ENCODE measurements around the gene TRPC1. TPM values are rescaled to one million over a fixed set of nuclear protein-coding genes. Genes with fewer than 3 reads are reported as not detected.
A peak's percentile ranks its signal among the peaks of the same experiment; 100 is the strongest.

Gene TRPC1
- total RNA-seq, 3 donors from 2014 or later: 0.54 to 1.4 (median 0.68) TPM

GRCh38 chr3:142785996-142786395, 62.2 kb downstream of the TRPC1 start:
- H3K4me3 Mint-ChIP-seq: no peak overlapping the region
- DNase-seq (no peak), ATAC-seq (no peak)
- no peaks in the 10 kb centered on the region for H3K9me3 Mint-ChIP-seq
- no peaks in the 10 kb centered on the region for H3K4me1 Mint-ChIP-seq (ENCODE audit: low read depth)
- H3K36me3 Mint-ChIP-seq (ENCODE audit: insufficient read depth): peaks cover 6% of the 10 kb centered on the region
- H3K27me3 Mint-ChIP-seq (ENCODE audit: low read depth): no peaks in the 10 kb centered on the region

- no peak overlapping the region for H3K4me3 Mint-ChIP-seq
- no peaks in the 10 kb centered on the region for H3K9me3 Mint-ChIP-seq
- no peak for DNase-seq
- no peak for ATAC-seq
- H3K36me3 Mint-ChIP-seq (ENCODE audit: insufficient read depth): peaks cover 6% of the 10 kb centered on the region
- no peaks in the 10 kb centered on the region for H3K4me1 Mint-ChIP-seq (ENCODE audit: low read depth)
- H3K27me3 Mint-ChIP-seq (ENCODE audit: low read depth): no peaks in the 10 kb centered on the region
These were observed 63.9 kb downstream of the TRPC1 start for GRCh38 chr3:142787719-142788118.

DNA sequence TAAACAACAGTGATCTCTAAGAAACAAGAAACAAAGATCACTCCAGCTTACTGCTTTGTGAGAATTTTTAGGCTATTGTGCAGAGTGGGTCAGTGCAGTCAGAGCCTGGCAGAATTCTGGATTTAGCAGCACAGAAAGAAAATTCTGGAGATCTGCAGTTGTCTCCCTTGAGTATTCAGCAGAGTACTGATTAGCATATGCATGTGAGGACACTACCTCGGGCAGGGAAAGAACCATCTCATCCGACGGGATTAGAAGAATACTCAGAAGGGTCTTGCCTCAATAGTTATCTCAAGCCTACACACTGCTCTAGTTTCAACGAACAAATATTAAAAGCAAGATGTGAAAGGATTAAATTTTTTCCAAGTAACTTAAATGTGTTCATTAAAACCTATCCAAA, 70.7 kb downstream of the TRPC1 start:
- Mint-ChIP-seq H3K27me3 (ENCODE audit: low read depth) (no peaks in the 10 kb centered on the region), H3K4me1 (ENCODE audit: low read depth) (no peaks in the 10 kb centered on the region), H3K4me3 (no peak overlapping the region), H3K9me3 (no peaks in the 10 kb centered on the region), H3K36me3 (ENCODE audit: insufficient read depth) (no peaks in the 10 kb centered on the region)
- DNase-seq (no peak), ATAC-seq (no peak)

GRCh38 chr3:142795332-142795731, 71.5 kb downstream of the TRPC1 start:
- DNase-seq: no peak
- Mint-ChIP-seq H3K4me3 (no peak overlapping the region), H3K4me1 (ENCODE audit: low read depth) (no peaks in the 10 kb centered on the region), H3K9me3 (no peaks in the 10 kb centered on the region), H3K36me3 (ENCODE audit: insufficient read depth) (no peaks in the 10 kb centered on the region), H3K27me3 (ENCODE audit: low read depth) (no peaks in the 10 kb centered on the region)
- ATAC-seq: no peak

DNA sequence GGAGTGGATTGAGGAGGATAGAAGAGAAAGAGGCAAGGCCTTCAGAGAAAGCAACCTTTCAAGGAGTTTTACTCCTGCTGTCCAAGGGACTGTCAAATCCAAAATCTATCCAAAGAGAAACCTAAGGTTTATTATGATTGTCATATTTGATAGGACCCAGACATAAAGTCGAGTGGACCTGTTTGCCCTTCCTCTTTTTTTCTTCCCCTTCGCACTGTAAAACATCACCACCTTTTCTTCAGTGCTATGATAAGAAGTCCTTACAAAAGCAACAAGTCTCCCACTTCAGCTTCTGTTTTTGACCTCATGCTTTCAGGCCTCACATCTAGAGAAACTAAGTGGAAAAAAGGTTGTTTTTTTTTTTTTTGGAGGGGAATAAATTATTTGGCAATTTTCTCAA, 73.0 kb downstream of the TRPC1 start:
- Mint-ChIP-seq H3K36me3 (ENCODE audit: insufficient read depth) (no peaks in the 10 kb centered on the region), H3K9me3 (no peaks in the 10 kb centered on the region), H3K4me3 (no peak overlapping the region), H3K4me1 (ENCODE audit: low read depth) (no peaks in the 10 kb centered on the region), H3K27me3 (ENCODE audit: low read depth) (no peaks in the 10 kb centered on the region)
- DNase-seq (no peak), ATAC-seq (no peak)

DNA sequence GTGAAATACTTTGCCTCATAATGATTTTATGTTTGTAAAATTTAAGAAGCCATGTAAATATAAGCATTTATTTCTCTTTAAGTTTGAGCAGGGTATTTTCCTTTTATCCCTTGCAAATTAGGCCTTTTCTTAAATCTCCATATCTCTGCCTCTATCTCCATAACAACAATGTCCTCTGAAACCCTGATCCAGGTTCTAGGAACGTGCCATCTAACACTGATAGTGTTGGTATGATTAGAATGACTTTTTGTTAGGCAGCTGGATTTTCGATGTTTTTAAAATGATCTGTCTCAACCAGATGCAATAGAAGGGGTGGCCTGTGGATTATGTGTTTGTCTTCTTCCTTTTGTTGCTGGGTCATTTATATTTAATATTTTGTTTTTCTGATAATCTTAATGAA, 77.9 kb downstream of the TRPC1 start:
- DNase-seq (no peak), ATAC-seq (no peak)
- peaks cover 2% of the 10 kb centered on the region for H3K36me3 Mint-ChIP-seq (ENCODE audit: insufficient read depth)
- H3K27me3 Mint-ChIP-seq (ENCODE audit: low read depth): no peaks in the 10 kb centered on the region
- H3K4me1 Mint-ChIP-seq (ENCODE audit: low read depth): no peaks in the 10 kb centered on the region
- H3K9me3 Mint-ChIP-seq: no peaks in the 10 kb centered on the region
- H3K4me3 Mint-ChIP-seq: no peak overlapping the region

GRCh38 chr3:142802891-142803290, 79.1 kb downstream of the TRPC1 start:
- Mint-ChIP-seq H3K9me3 (no peaks in the 10 kb centered on the region), H3K36me3 (ENCODE audit: insufficient read depth) (peaks cover 2% of the 10 kb centered on the region), H3K27me3 (ENCODE audit: low read depth) (no peaks in the 10 kb centered on the region), H3K4me1 (ENCODE audit: low read depth) (no peaks in the 10 kb centered on the region), H3K4me3 (no peak overlapping the region)
- ATAC-seq: no peak
- DNase-seq: no peak

DNA sequence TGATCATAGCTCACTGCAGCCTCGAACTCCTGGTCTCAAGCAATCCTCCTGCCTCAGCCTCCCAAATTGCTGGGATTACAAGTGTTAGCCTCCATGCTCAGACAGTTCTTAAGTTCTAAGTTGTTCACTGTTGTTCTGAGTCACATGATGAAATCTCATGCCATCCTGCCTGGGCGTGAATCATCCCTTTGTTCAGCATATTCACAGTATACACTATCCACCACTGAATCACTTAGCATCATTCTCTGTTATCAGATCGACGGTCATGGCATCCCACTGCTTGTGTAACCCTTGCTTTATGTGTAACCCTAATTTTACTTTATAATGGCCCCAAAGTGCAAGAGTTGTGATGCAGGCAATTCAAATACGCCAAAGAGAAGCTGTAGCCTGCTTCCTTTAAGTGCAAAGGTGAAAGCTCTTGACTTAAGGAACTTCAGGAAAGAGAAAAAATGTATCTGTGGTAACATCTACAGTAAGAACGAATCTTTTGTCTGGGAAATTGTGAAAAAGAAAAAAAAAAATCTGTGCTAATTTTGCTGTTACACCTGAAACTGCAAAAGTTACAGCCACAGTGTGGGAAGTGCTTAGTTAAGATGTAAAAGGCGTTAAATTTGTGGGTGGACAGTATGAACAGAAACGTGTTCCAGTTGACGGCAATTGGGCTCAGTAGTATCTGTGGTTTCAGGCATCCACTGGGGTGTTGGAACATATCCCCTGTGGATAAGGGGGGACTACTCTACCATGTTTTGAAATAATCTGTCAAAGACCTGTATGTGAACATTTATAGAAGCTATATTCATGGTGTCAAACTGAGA, 84.5 kb downstream of the TRPC1 start:
- Mint-ChIP-seq H3K36me3 (ENCODE audit: insufficient read depth) (no peaks in the 10 kb centered on the region), H3K27me3 (ENCODE audit: low read depth) (peaks cover 3% of the 10 kb centered on the region), H3K4me3 (no peak overlapping the region), H3K4me1 (ENCODE audit: low read depth) (no peaks in the 10 kb centered on the region), H3K9me3 (no peaks in the 10 kb centered on the region)
- ATAC-seq (peak; percentile 58 to 77), DNase-seq (no peak)

- peaks cover 3% of the 10 kb centered on the region for H3K27me3 Mint-ChIP-seq (ENCODE audit: low read depth)
- no peaks in the 10 kb centered on the region for H3K9me3 Mint-ChIP-seq
- ATAC-seq (no peak), DNase-seq (no peak)
- no peaks in the 10 kb centered on the region for H3K4me1 Mint-ChIP-seq (ENCODE audit: low read depth)
- no peaks in the 10 kb centered on the region for H3K36me3 Mint-ChIP-seq (ENCODE audit: insufficient read depth)
- H3K4me3 Mint-ChIP-seq: no peak overlapping the region
These were observed 85.4 kb downstream of the TRPC1 start for GRCh38 chr3:142809259-142809658.

- DNase-seq (no peak), ATAC-seq (no peak)
- no peaks in the 10 kb centered on the region for H3K9me3 Mint-ChIP-seq
- H3K4me1 Mint-ChIP-seq (ENCODE audit: low read depth): no peaks in the 10 kb centered on the region
- H3K36me3 Mint-ChIP-seq (ENCODE audit: insufficient read depth): no peaks in the 10 kb centered on the region
- H3K4me3 Mint-ChIP-seq: no peak overlapping the region
- peaks cover 10% of the 10 kb centered on the region for H3K27me3 Mint-ChIP-seq (ENCODE audit: low read depth)
These were observed 92.0 kb downstream of the TRPC1 start for GRCh38 chr3:142815803-142816202.

- Mint-ChIP-seq H3K9me3 (no peaks in the 10 kb centered on the region), H3K36me3 (ENCODE audit: insufficient read depth) (no peaks in the 10 kb centered on the region), H3K4me1 (ENCODE audit: low read depth) (no peaks in the 10 kb centered on the region), H3K4me3 (no peak overlapping the region), H3K27me3 (ENCODE audit: low read depth) (peaks cover 7% of the 10 kb centered on the region)
- DNase-seq: no peak
- ATAC-seq: no peak
These were observed 93.5 kb downstream of the TRPC1 start for GRCh38 chr3:142817356-142817755.

- no peak for ATAC-seq
- DNase-seq: no peak
- H3K36me3 Mint-ChIP-seq (ENCODE audit: insufficient read depth): no peaks in the 10 kb centered on the region
- H3K4me1 Mint-ChIP-seq (ENCODE audit: low read depth): no peaks in the 10 kb centered on the region
- H3K9me3 Mint-ChIP-seq: no peaks in the 10 kb centered on the region
- no peak overlapping the region for H3K4me3 Mint-ChIP-seq
- H3K27me3 Mint-ChIP-seq (ENCODE audit: low read depth): peaks cover 7% of the 10 kb centered on the region
These were observed 94.1 kb downstream of the TRPC1 start for GRCh38 chr3:142817897-142818296.

- no peaks in the 10 kb centered on the region for H3K9me3 Mint-ChIP-seq
- H3K4me1 Mint-ChIP-seq (ENCODE audit: low read depth): no peaks in the 10 kb centered on the region
- no peak for ATAC-seq
- no peak for DNase-seq
- no peak overlapping the region for H3K4me3 Mint-ChIP-seq
- no peaks in the 10 kb centered on the region for H3K36me3 Mint-ChIP-seq (ENCODE audit: insufficient read depth)
- peaks cover 7% of the 10 kb centered on the region for H3K27me3 Mint-ChIP-seq (ENCODE audit: low read depth)
These were observed 94.8 kb downstream of the TRPC1 start for GRCh38 chr3:142818651-142819050.

- Mint-ChIP-seq H3K36me3 (ENCODE audit: insufficient read depth) (no peaks in the 10 kb centered on the region), H3K9me3 (no peaks in the 10 kb centered on the region), H3K4me3 (no peak overlapping the region), H3K27me3 (ENCODE audit: low read depth) (peaks cover 7% of the 10 kb centered on the region), H3K4me1 (ENCODE audit: low read depth) (no peaks in the 10 kb centered on the region)
- DNase-seq: no peak
- no peak for ATAC-seq
These were observed 95.3 kb downstream of the TRPC1 start for GRCh38 chr3:142819179-142819578.

DNA sequence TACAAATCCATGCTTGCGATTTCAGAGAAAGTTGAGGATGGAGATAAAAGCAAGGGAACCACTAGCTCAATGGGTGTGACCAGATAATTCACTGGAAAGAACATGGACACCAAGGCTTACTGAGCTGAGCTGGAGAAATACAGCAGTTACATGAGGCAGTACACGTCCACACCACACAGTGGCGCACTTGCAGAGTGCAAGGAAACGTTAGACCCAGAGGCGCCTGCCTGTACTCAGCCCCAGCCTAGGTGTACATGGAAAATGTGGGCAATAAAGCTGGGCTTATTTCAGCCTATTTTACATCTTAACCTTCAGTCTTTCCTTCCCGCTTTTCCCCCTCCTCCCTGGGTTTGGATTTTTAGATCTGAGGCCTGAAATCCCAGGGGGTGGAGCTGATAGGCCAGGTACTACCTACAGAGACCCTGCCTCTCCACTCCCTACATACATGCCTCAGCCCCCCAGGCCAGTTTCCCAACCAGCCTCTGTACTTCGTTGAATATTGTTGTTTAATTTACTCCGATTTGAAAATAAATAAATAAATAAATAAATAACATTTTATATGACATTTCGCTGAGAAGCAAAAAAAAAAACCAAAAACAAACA, 105.0 kb downstream of the TRPC1 start:
- Mint-ChIP-seq H3K4me1 (ENCODE audit: low read depth) (no peaks in the 10 kb centered on the region), H3K4me3 (no peak overlapping the region), H3K27me3 (ENCODE audit: low read depth) (peaks cover 19% of the 10 kb centered on the region), H3K9me3 (no peaks in the 10 kb centered on the region), H3K36me3 (ENCODE audit: insufficient read depth) (no peaks in the 10 kb centered on the region)
- ATAC-seq (peak; percentile 89 to 90), DNase-seq (peak; percentile 34)
